CD4-positive, alpha-beta memory T cell (primary cell): ENCODE results near the gene ZNF132. TPM values are rescaled to one million over a fixed set of nuclear protein-coding genes. Genes with fewer than 3 reads are reported as not detected.
A peak's percentile ranks its signal among the peaks of the same experiment; 100 is the strongest.
"Not testable (repeated sequence)": the region's sequence is repeated elsewhere in the genome, so short reads cannot be mapped to it uniquely, and the experiment has no call there.

ENCODE experiments used
- CTCF ChIA-PET: fragments of 350-600 bp; sonication (Branson Sonifier 250); formaldehyde crosslinking; loops from one replicate; lab custom pipeline; 2021; ENCODE audit warnings: inconsistent platforms; ENCODE audit not compliant: partially characterized antibody; lab: Charles Lee
- POLR2A ChIA-PET: fragments of 350-600 bp; sonication (Branson Sonifier 250); formaldehyde crosslinking; loops from one replicate; lab custom pipeline; 2021; ENCODE audit not compliant: partially characterized antibody; lab: Charles Lee
- DNase-seq, 5 donors: peaks; one replicate each; pipeline versions ENCODE4 v3.0.0 to v3.0.0-alpha.2; 2020 to 2022; ENCODE audit warnings: mixed read lengths in 1 of 5
- H3K27ac ChIP-seq: one replicate; pipeline ENCODE4 v1.7.0; 2013; ENCODE audit warnings: low read depth, low read length
- H3K27me3 ChIP-seq: 2 replicates; pipeline ENCODE4 v1.7.0; 2013; ENCODE audit warnings: mild to moderate bottlenecking, low read length, moderate library complexity; ENCODE audit not compliant: insufficient read depth
- H3K36me3 ChIP-seq: 2 replicates; pipeline ENCODE4 v1.7.0; 2013; ENCODE audit warnings: mild to moderate bottlenecking, low read length, moderate library complexity; ENCODE audit not compliant: insufficient read depth
- H3K4me1 ChIP-seq: 2 replicates; pipeline ENCODE4 v1.7.0; 2013; ENCODE audit warnings: mild to moderate bottlenecking, low read length, moderate library complexity; ENCODE audit not compliant: insufficient read depth
- H3K4me3 ChIP-seq, 2 donors: one replicate each; pipeline ENCODE4 v1.7.0; 2013; ENCODE audit warnings: low read length in 2 of 2, mild to moderate bottlenecking in 1 of 2
- H3K9me3 ChIP-seq, 2 donors: one replicate each; pipeline ENCODE4 v1.7.0; 2013; ENCODE audit warnings: low read length in 2 of 2, control low read depth in 1 of 2; ENCODE audit not compliant: control insufficient read depth in 1 of 2
- H3K27ac Mint-ChIP-seq, 7 donors: one replicate each; pipeline ENCODE4 v1.8.0; 2020 to 2021; ENCODE audit warnings: mixed read lengths in 7 of 7, mild to moderate bottlenecking in 6 of 7, inconsistent platforms in 3 of 7, moderate library complexity in 3 of 7
- H3K27me3 Mint-ChIP-seq, 2 donors: one replicate each; pipeline ENCODE4 v1.8.0; 2020 to 2021; ENCODE audit warnings: mixed read lengths in 2 of 2
- H3K36me3 Mint-ChIP-seq, 2 donors: one replicate each; pipeline ENCODE4 v1.8.0; 2020 to 2021; ENCODE audit warnings: mixed read lengths in 2 of 2, inconsistent platforms in 1 of 2, mild to moderate bottlenecking in 1 of 2
- H3K4me1 Mint-ChIP-seq, 4 donors: one replicate each; pipeline ENCODE4 v1.8.0; 2020 to 2021; ENCODE audit warnings: mixed read lengths in 4 of 4, mild to moderate bottlenecking in 1 of 4
- H3K4me3 Mint-ChIP-seq, 8 donors: one replicate each; pipeline ENCODE4 v1.8.0; 2020 to 2021; ENCODE audit warnings: mixed read lengths in 8 of 8, mild to moderate bottlenecking in 7 of 8, moderate library complexity in 6 of 8, inconsistent platforms in 3 of 8
- H3K9me3 Mint-ChIP-seq, 8 donors: one replicate each; pipeline ENCODE4 v1.8.0; 2020 to 2021; ENCODE audit warnings: mixed read lengths in 8 of 8, mild to moderate bottlenecking in 5 of 8, inconsistent platforms in 3 of 8, moderate library complexity in 1 of 8
- intact Hi-C: fragments of 100-400 bp; cut with micrococcal nuclease; formaldehyde crosslinking; loops from one replicate; pipeline ENCODE4 v1.15.1; 2023
- polyA plus RNA-seq, 2 donors: library from polyadenylated mRNA; unstranded; fragments of 300-500 nt; fragmentation: Illumina TruSeq; gene quantifications; one replicate each; pipeline ENCODE4 v1.2.3, GENCODE V29; 2021
- total RNA-seq, 2 experiments: library from RNA; stranded (reverse); gene quantifications; one replicate each; pipeline ENCODE4 v1.2.3, GENCODE V29; 2021

ZNF132 gene
- 10 to 100 TPM in 1 of 2 experiments, 1 to 10 TPM in 1; 9.5 to 11.7 TPM for total RNA-seq
- polyA plus RNA-seq: 1 to 10 TPM in 1 of 2 donors, under 1 TPM in 1; 0.43 to 1.8 TPM

DNA sequence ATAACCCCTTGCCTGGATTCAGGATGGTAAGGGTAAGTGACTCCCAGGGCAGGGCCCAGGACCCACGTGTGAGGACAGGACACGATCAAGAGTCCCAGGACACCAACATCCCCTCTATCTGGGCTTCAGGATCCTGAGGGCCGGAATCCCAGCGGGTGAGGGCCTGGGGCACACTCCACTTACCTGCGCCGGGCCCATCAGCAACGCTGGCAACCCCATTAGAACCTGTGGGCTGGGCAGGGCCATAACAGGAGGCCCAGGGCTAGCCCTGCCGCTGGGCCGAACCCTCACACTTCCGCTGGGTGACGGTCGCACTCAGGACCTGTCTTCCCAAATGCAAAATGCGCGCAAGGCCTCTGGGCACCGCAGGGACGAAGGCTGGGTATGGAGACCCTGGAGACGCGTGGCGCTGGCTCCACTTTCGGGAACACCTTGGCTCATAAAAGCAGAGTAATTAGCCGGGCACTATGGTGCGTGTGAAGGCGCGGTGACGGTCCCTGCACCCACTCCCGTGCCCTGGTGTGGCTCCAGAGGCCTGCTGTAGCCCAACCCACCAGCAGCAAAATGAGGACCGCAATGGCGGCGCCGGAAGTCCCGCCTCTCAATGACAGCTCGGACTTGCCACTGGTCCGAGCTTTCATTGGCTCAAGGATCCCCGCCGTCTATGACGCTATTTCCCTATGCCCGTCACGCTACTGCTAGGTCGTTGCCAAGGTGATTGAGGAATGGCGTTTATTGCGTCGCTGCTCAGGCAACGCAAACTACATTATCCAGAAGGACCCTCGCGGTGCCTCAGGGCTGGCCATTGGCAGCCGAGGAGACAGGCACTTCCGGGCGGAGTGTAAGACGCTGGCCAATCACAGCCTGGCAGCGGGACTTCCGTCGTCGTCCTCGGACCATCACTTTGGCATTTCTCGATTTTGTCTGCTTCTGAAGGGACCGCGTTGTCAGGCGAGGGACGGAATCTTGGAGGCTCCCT, at the start of gene ZNF132:
Gene ZNF132 (minus strand): TSS at position 578 of the 979 bp plus-strand sequence. CDS start 332 bp downstream, at position 246.
- peaks cover 44 to 46% of the 10 kb centered on the region in 2 donors for H3K36me3 Mint-ChIP-seq
- H3K9me3 ChIP-seq: peaks cover 0 to 20% of the 10 kb centered on the region in 2 donors
- no peaks in the 10 kb centered on the region for H3K27me3 ChIP-seq
- ChIA-PET POLR2A (interaction anchor here (0.7 to 3.6 kb wide), 17 partner anchors 10 to 1051 kb away, joined by 3 to 18 read pairs (median 4); partner anchors contain the start of genes ERVK3-1, MZF1, UBE2M and ZBTB45), CTCF (interaction anchor here (1.8 kb wide), 1 partner anchor 80 kb away, joined by 5 read pairs; the partner anchor contains the start of gene ZBTB45)
- peaks cover 2 to 3% of the 10 kb centered on the region in 2 donors for H3K27me3 Mint-ChIP-seq
- peak within 1 kb of the TSS; percentile 82 to 100 (median 99) for H3K27ac Mint-ChIP-seq
- intact Hi-C loops: loop anchor here (1.0 to 2.0 kb wide), 11 partner anchors 11 to 113 kb away; partner anchors contain the start of genes RPS5, TRIM28, ZBTB45 and ZNF324B
- DNase-seq: peak; percentile 93 to 99 (median 98)
- H3K4me1 ChIP-seq: peaks cover 18% of the 10 kb centered on the region
- peaks cover 18% of the 10 kb centered on the region for H3K36me3 ChIP-seq
- peak within 1 kb of the TSS; percentile 87 to 97 (median 96) for H3K4me3 Mint-ChIP-seq
- H3K4me1 Mint-ChIP-seq: peaks cover 12 to 30% (median 22%) of the 10 kb centered on the region in 4 donors
- H3K4me3 ChIP-seq: peak within 1 kb of the TSS; percentile 72 to 80
- peaks cover 10 to 48% (median 39%) of the 10 kb centered on the region in 8 donors for H3K9me3 Mint-ChIP-seq
- peak within 1 kb of the TSS; percentile 69 for H3K27ac ChIP-seq

GRCh38 chr19:58484349-58484748, 44.4 kb upstream of the ZNF132 start:
- intact Hi-C loops, POLR2A ChIA-PET: not testable (repeated sequence)

GRCh38 chr19:58483776-58484175, 43.8 kb upstream of the ZNF132 start:
- intact Hi-C loops: no loop called here
- H3K36me3 Mint-ChIP-seq: peaks cover 0 to 9% of the 10 kb centered on the region in 2 donors
- no peak overlapping the region for H3K4me3 Mint-ChIP-seq
- no peaks in the 10 kb centered on the region for H3K27me3 Mint-ChIP-seq
- no peaks in the 10 kb centered on the region for H3K9me3 Mint-ChIP-seq
- H3K4me1 ChIP-seq: peaks cover 1% of the 10 kb centered on the region
- no peak overlapping the region for H3K27ac ChIP-seq
- H3K36me3 ChIP-seq: no peaks in the 10 kb centered on the region
- ChIA-PET CTCF (no interaction called here), POLR2A (interaction anchor here (0.6 kb wide), 1 partner anchor 19 kb away, joined by 3 read pairs; no protein-coding TSS in a partner anchor)
- no peaks in the 10 kb centered on the region for H3K9me3 ChIP-seq
- no peak for DNase-seq
- peaks cover 0 to 2% (median 0%) of the 10 kb centered on the region in 4 donors for H3K4me1 Mint-ChIP-seq
- H3K27ac Mint-ChIP-seq: no peak overlapping the region
- H3K27me3 ChIP-seq: no peaks in the 10 kb centered on the region
- no peak overlapping the region for H3K4me3 ChIP-seq

More at GRCh38 chr19:58484349-58484748, 44.4 kb upstream of the ZNF132 start:
- H3K4me3 Mint-ChIP-seq, H3K9me3 ChIP-seq, H3K4me1 ChIP-seq, H3K27ac ChIP-seq, H3K9me3 Mint-ChIP-seq, H3K4me3 ChIP-seq, H3K36me3 Mint-ChIP-seq, DNase-seq, H3K4me1 Mint-ChIP-seq, H3K36me3 ChIP-seq, CTCF ChIA-PET, H3K27me3 ChIP-seq, H3K27ac Mint-ChIP-seq, H3K27me3 Mint-ChIP-seq: not testable (repeated sequence)

GRCh38 chr19:58482372-58482771, 42.4 kb upstream of the ZNF132 start:
- no peaks in the 10 kb centered on the region for H3K27me3 ChIP-seq
- no peaks in the 10 kb centered on the region for H3K4me1 ChIP-seq
- Mint-ChIP-seq H3K4me3 (no peak overlapping the region), H3K27me3 (no peaks in the 10 kb centered on the region), H3K36me3 (peaks cover 0 to 9% of the 10 kb centered on the region in 2 donors), H3K9me3 (no peaks in the 10 kb centered on the region), H3K4me1 (peaks cover 0 to 2% (median under 1%) of the 10 kb centered on the region in 4 donors), H3K27ac (peak overlapping the region in 1 of 7 donors; percentile 41)
- no peaks in the 10 kb centered on the region for H3K9me3 ChIP-seq
- intact Hi-C loops: no loop called here
- no peaks in the 10 kb centered on the region for H3K36me3 ChIP-seq
- H3K27ac ChIP-seq: no peak overlapping the region
- POLR2A ChIA-PET: no interaction called here
- CTCF ChIA-PET: interaction anchor here (0.6 kb wide), 1 partner anchor 10 kb away, joined by 3 read pairs; no protein-coding TSS in a partner anchor
- no peak for DNase-seq
- H3K4me3 ChIP-seq: no peak overlapping the region

DNA sequence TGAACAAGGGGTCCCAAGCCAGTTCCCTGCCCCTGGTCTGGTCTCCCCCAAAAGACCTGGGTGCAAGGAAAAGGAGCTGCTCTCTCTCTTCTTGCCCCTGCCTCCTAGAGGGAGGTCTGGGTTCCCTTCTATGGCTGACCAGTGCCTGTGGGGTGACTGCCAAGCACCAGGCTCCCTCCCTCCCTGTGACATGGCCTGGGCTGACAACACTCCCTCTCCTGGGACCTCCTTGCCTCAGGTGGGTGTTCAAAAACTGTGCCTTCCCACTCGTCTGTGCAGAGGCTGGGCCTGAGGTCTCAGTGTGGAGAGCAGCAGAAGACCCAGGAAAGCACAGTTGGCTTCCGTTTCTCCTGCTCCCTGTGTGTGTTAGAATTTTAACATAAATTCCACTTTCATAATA, 40.9 kb upstream of the ZNF132 start:
- Histone ChIP-seq H3K4me3 (no peak overlapping the region), H3K4me1 (peaks cover 9% of the 10 kb centered on the region), H3K27me3 (no peaks in the 10 kb centered on the region), H3K27ac (no peak overlapping the region), H3K36me3 (no peaks in the 10 kb centered on the region), H3K9me3 (no peaks in the 10 kb centered on the region)
- CTCF ChIA-PET: interaction anchor here (0.5 to 1.2 kb wide), 2 partner anchors 41 to 100 kb away, joined by 4 to 5 read pairs; no protein-coding TSS in a partner anchor
- intact Hi-C loops: no loop called here
- Mint-ChIP-seq H3K9me3 (no peaks in the 10 kb centered on the region), H3K27me3 (no peaks in the 10 kb centered on the region), H3K4me3 (peak overlapping the region in 1 of 8 donors; percentile 20), H3K4me1 (peaks cover 5 to 14% (median 9%) of the 10 kb centered on the region in 4 donors), H3K27ac (no peak overlapping the region), H3K36me3 (peaks cover 0 to 10% of the 10 kb centered on the region in 2 donors)
- POLR2A ChIA-PET: interaction anchor here (1.1 kb wide), 1 partner anchor 19 kb away, joined by 3 read pairs; no protein-coding TSS in a partner anchor
- no peak for DNase-seq

GRCh38 chr19:58480481-58480830, 40.5 kb upstream of the ZNF132 start:
- no peaks in the 10 kb centered on the region for H3K9me3 ChIP-seq
- no peaks in the 10 kb centered on the region for H3K36me3 ChIP-seq
- H3K4me3 ChIP-seq: no peak overlapping the region
- Mint-ChIP-seq H3K4me1 (peaks cover 6 to 17% (median 11%) of the 10 kb centered on the region in 4 donors), H3K4me3 (no peak overlapping the region), H3K9me3 (no peaks in the 10 kb centered on the region), H3K27ac (no peak overlapping the region), H3K27me3 (no peaks in the 10 kb centered on the region), H3K36me3 (peaks cover 0 to 13% of the 10 kb centered on the region in 2 donors)
- intact Hi-C loops: no loop called here
- H3K27ac ChIP-seq: no peak overlapping the region
- no peak for DNase-seq
- CTCF ChIA-PET: no interaction called here
- H3K4me1 ChIP-seq: peaks cover 10% of the 10 kb centered on the region
- POLR2A ChIA-PET: interaction anchor here (1.1 kb wide), 1 partner anchor 19 kb away, joined by 3 read pairs; no protein-coding TSS in a partner anchor
- no peaks in the 10 kb centered on the region for H3K27me3 ChIP-seq
